K562 (cell line): ENCODE data around the gene OR6Y1. TPM values are rescaled to one million over a fixed set of nuclear protein-coding genes. Genes with fewer than 3 reads are reported as not detected.
A peak's percentile ranks its signal among the peaks of the same experiment; 100 is the strongest.

Experiments
- ATAC-seq: fragments of 200-7000 bp; cut with Tn5 transposase; 3 replicates; pipeline ENCODE4 v1.9.1; 2020; ENCODE audit warnings: moderate library complexity
- BruUV-seq: library from RNA; stranded (reverse); fragments of 400-500 nt; replicated peaks from 2 replicates; lab custom pipeline; 2021; lab: Mats Ljungman, UMichigan
- CTCF ChIA-PET: fragments of 300-600 bp; formaldehyde crosslinking; extraction: SDS; loops from one replicate; lab custom pipeline; 2021; ENCODE audit warnings: low intra/inter-chr PET ratio; lab: Yijun Ruan, JAX
- POLR2A ChIA-PET: fragments of 300-600, 350-650 bp; sonication (Branson Sonifier 250); formaldehyde crosslinking; extraction: SDS; loops from one replicate; lab custom pipeline; 2021; ENCODE audit warnings: antibody characterized with exemption, inconsistent platforms; lab: Yijun Ruan, JAX
- DNase-seq, 4 experiments: peaks; one replicate each; pipeline versions ENCODE4 v3.0.0 to v3.0.0-alpha.2; 2011 to 2018; ENCODE audit warnings: low spot score in 3 of 4, mixed read lengths in 3 of 4; ENCODE audit errors: extremely low read depth in 1 of 4
- FAIRE-seq: peaks from 2 replicates; lab custom pipeline; 2011; peaks lifted over from hg19 to GRCh38; lab: Jason Lieb, UNC
- H2AFZ ChIP-seq: 2 replicates; pipeline ENCODE4 v1.6.0; 2011; ENCODE audit warnings: low read depth, low read length, control low read depth, inconsistent platforms
- H3K27ac ChIP-seq: fragments of 200-600 bp; 3 replicates; pipeline ENCODE4 v1.8.0; 2011; ENCODE audit warnings: low read depth, mild to moderate bottlenecking, control low read depth, inconsistent platforms, low read length, moderate library complexity, mixed read lengths; ENCODE audit errors: extremely low read depth
- H3K27me3 ChIP-seq, 2 experiments: fragments of 300-600 bp in 1 of 2; 2 replicates in 1 of 2; 3 replicates in 1 of 2; pipeline versions ENCODE4 v1.6.0 to v1.8.0; 2011; ENCODE audit warnings: inconsistent platforms in 2 of 2, low read length in 2 of 2, mild to moderate bottlenecking in 1 of 2, mixed read lengths in 1 of 2, moderate library complexity in 1 of 2; ENCODE audit not compliant: control insufficient read depth in 2 of 2, insufficient read depth in 2 of 2
- H3K36me3 ChIP-seq: fragments of 300-600 bp; 3 replicates; pipeline ENCODE4 v1.8.0; 2011; ENCODE audit warnings: mild to moderate bottlenecking, low read length, inconsistent platforms; ENCODE audit not compliant: control insufficient read depth, insufficient read depth
- H3K4me1 ChIP-seq, 2 experiments: fragments of 200-600 bp in 1 of 2; replicated peaks in 1 of 2; 2 replicates in 1 of 2; 3 replicates in 1 of 2; pipeline versions ENCODE4 v1.5.1 to v1.8.0; 2011; ENCODE audit warnings: inconsistent platforms in 2 of 2, low read length in 2 of 2, mild to moderate bottlenecking in 1 of 2, mixed read lengths in 1 of 2, moderate library complexity in 1 of 2; ENCODE audit not compliant: control insufficient read depth in 2 of 2, insufficient read depth in 2 of 2
- H3K4me2 ChIP-seq: 2 replicates; pipeline ENCODE4 v1.6.1; 2011; ENCODE audit warnings: low read length, control low read depth, inconsistent platforms, mixed read lengths; ENCODE audit not compliant: insufficient read depth
- H3K4me3 ChIP-seq: fragments of 200-600 bp; sonication (generic), shearing (Covaris generic); 2 replicates; pipeline ENCODE4 v1.5.1; 2016; ENCODE audit warnings: control low read depth, inconsistent platforms
- H3K79me2 ChIP-seq: fragments of 200-600 bp; 3 replicates; pipeline ENCODE4 v1.8.0; 2011; ENCODE audit warnings: low read length, inconsistent platforms; ENCODE audit not compliant: control insufficient read depth, insufficient read depth
- H3K9ac ChIP-seq, 2 experiments: 2 replicates each; pipeline versions ENCODE4 v1.6.0 to v1.6.1; 2011; ENCODE audit warnings: low read depth in 2 of 2, low read length in 2 of 2, control low read depth in 1 of 2, inconsistent platforms in 1 of 2, mild to moderate bottlenecking in 1 of 2, mixed read lengths in 1 of 2; ENCODE audit not compliant: insufficient read depth in 1 of 2
- H3K9me1 ChIP-seq: one replicate; pipeline ENCODE4 v1.6.0; 2011; ENCODE audit warnings: inconsistent platforms, mild to moderate bottlenecking, low read length, moderate library complexity; ENCODE audit not compliant: control insufficient read depth, insufficient read depth
- H3K9me3 ChIP-seq: replicated peaks from 2 replicates; pipeline ENCODE4 v1.5.1; 2011; ENCODE audit warnings: low read depth, low read length, inconsistent platforms; ENCODE audit not compliant: control insufficient read depth, insufficient read depth
- H4K20me1 ChIP-seq: replicated peaks from 2 replicates; pipeline ENCODE4 v1.6.1; 2011; ENCODE audit warnings: low read length, inconsistent platforms, mixed read lengths; ENCODE audit not compliant: control insufficient read depth, insufficient read depth
- CBFA2T2 ChIP-seq: fragments of 450-650 bp; conservative IDR thresholded peaks from 2 replicates; pipeline ENCODE4 v1.6.1; 2017; ENCODE audit warnings: mild to moderate bottlenecking
- EZH2 ChIP-seq: IDR thresholded peaks from 2 replicates; pipeline ENCODE4 v1.6.1; 2012; ENCODE audit warnings: low read depth, mild to moderate bottlenecking, inconsistent platforms, low read length, borderline replicate concordance
- NFIC ChIP-seq: fragments of 450-650 bp; IDR thresholded peaks from 2 replicates; pipeline ENCODE4 v1.6.1; 2017; ENCODE audit warnings: mild to moderate bottlenecking, inconsistent platforms
- SNRNP70 ChIP-seq: fragments of 200-400 bp; formaldehyde crosslinking; optimal IDR thresholded peaks from 2 replicates; pipeline ENCODE3; 2017; ENCODE audit warnings: low read depth, low read length
- ZNF41 ChIP-seq: fragments of 250-450 bp; sonication (Bioruptor Pico); conservative IDR thresholded peaks from 2 replicates; pipeline ENCODE4 v1.4.0; 2020; ENCODE audit warnings: mild to moderate bottlenecking
- WGBS: fragments of 100-300 bp; shearing (Covaris generic); methylation state at CpG from one replicate; pipeline ENCODE4 v1.1.6; 2016; ENCODE audit warnings: low coverage, mixed read lengths; ENCODE audit not compliant: insufficient coverage; ENCODE audit errors: missing lambda C conversion rate; 5-methylcytosine and 5-hydroxymethylcytosine counted together
- in situ Hi-C: fragments of 300-500 bp; cut with MboI; formaldehyde crosslinking; loops from 4 replicates; pipeline ENCODE4 v1.15.0; 2018; ENCODE audit warnings: inconsistent platforms, mixed read lengths
- intact Hi-C: fragments of 100-400 bp; cut with micrococcal nuclease; formaldehyde crosslinking; loops from 2 replicates; pipeline ENCODE4 v1.14.2; 2022
- polyA plus RNA-seq, 8 experiments: library from polyadenylated mRNA; depleted of rRNA in 4 of 8; stranded (reverse) in 5 of 8; unstranded in 3 of 8; fragments of >200 nt; fragmentation: Nextera tagmentation in 2 of 8; fragmentation: Illumina TruSeq in 1 of 8; extraction: Ambion mirVana in 2 of 8; extraction: Trizol in 1 of 8; gene quantifications; 2 replicates each; pipeline versions ENCODE4 v1.2.1 to v1.2.3, GENCODE V29; 2011 to 2014; ENCODE audit warnings: inconsistent platforms in 1 of 8, missing spikeins in 1 of 8
- total RNA-seq, 7 experiments: library from RNA; depleted of rRNA in 6 of 7; stranded (reverse); fragments of >200 nt in 6 of 7; fragmentation: Illumina TruSeq in 2 of 7; extraction: Trizol in 2 of 7; gene quantifications; 2 replicates each; pipeline versions ENCODE4 v1.2.1 to v1.2.3, GENCODE V29; 2011 to 2021; ENCODE audit warnings: low replicate concordance in 1 of 7
- TF ChIP-seq, protein P1 (sequence below): sonication (generic); formaldehyde crosslinking; IDR thresholded peaks from 2 replicates; pipeline ENCODE4 v1.8.1; 2023; ENCODE audit warnings: mild to moderate bottlenecking, missing genetic modification reagents

OR6Y1 gene
- total and polyA plus RNA-seq, 9 of the 15 experiments (the other 6 are each of a cell fraction or from before 2014, with no cell fraction given), result not detected

DNA sequence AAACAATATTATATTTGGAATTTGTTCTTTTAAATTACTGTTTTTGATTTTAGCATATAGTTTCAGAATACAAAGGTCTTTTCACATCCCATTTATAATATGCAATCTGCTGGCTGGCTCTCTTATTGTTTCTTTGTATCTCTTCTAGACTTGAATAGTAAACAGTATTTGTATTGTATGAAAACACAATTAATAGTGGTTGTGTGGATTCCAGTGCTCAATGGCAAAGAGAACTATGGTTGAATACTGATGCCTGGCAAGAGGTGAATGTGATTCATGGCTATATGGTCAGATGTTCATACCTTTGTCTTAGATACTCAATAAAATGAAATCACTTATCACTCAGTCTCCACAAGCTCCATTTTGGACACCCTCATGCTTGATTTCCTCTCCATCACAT, 37.2 kb downstream of the OR6Y1 start:
- no peak overlapping the region for H3K4me2 ChIP-seq
- H3K27me3 ChIP-seq, result no peaks in the 10 kb centered on the region
- no peak overlapping the region for H3K27ac ChIP-seq
- H4K20me1 ChIP-seq, result no peaks in the 10 kb centered on the region
- no peaks in the 10 kb centered on the region for H3K4me1 ChIP-seq
- CTCF ChIA-PET, result no interaction called here
- H3K4me3 ChIP-seq, result no peak overlapping the region
- TF ChIP-seq SNRNP70, result no peak
- intact Hi-C loops, result no loop called here
- H3K79me2 ChIP-seq, result no peaks in the 10 kb centered on the region
- POLR2A ChIA-PET, result no interaction called here
- FAIRE-seq (no peak), ATAC-seq (no peak), DNase-seq (no peak)
- no peak overlapping the region for H3K9ac ChIP-seq
- no peaks in the 10 kb centered on the region for H3K9me1 ChIP-seq
- H3K36me3 ChIP-seq, result no peaks in the 10 kb centered on the region
- H3K9me3 ChIP-seq, result no peaks in the 10 kb centered on the region
- no TSS peak for BruUV-seq
- H2AFZ ChIP-seq, result no peak overlapping the region
- in situ Hi-C loops, result no loop called here

DNA sequence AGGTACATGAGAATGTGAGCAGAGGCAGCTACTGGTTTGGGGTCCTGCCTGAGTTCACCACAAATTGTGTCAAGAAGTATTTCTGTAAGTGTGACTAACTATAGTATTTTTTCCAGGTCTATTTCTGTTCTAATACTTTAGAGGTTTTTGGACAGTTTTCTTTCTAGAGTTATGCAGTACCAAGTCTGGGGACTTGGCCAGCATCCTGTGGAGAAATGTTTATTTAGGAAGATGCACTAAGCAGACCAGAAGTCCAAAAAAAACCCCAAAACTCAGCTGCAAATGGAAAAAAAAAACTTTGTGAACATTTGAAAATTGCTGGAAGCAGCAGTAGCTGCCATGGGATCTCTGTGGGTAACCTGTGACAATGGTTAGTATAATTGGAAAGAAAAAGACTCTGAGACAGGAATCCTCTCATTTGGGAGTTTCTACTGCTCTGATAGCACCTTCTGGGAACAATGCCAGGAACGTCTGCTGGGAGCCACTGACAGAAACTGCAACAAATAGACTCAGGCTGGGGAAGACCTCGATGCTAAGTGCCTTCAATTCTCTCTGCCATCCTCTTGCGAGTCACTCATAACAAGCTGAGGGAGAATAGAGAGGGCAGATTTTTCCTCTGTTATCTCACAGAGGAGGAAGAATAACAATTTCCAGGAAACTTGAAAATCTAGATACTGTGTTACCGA, 44.6 kb downstream of the OR6Y1 start:
- Histone ChIP-seq H3K27me3 (no peaks in the 10 kb centered on the region), H3K4me1 (no peaks in the 10 kb centered on the region), H3K9me3 (no peaks in the 10 kb centered on the region), H3K27ac (no peak overlapping the region), H3K79me2 (no peaks in the 10 kb centered on the region), H3K4me2 (no peak overlapping the region), H3K9ac (no peak overlapping the region), H2AFZ (no peak overlapping the region), H3K9me1 (no peaks in the 10 kb centered on the region), H3K4me3 (no peak overlapping the region), H4K20me1 (no peaks in the 10 kb centered on the region), H3K36me3 (no peaks in the 10 kb centered on the region)
- TF ChIP-seq CBFA2T2 (no peak), ZNF41 (no peak), NFIC (0 out of 2 replicates have a peak, but pooled peaks have one; percentile 20), EZH2 (no peak)
- TF ChIP-seq, protein P1, sequence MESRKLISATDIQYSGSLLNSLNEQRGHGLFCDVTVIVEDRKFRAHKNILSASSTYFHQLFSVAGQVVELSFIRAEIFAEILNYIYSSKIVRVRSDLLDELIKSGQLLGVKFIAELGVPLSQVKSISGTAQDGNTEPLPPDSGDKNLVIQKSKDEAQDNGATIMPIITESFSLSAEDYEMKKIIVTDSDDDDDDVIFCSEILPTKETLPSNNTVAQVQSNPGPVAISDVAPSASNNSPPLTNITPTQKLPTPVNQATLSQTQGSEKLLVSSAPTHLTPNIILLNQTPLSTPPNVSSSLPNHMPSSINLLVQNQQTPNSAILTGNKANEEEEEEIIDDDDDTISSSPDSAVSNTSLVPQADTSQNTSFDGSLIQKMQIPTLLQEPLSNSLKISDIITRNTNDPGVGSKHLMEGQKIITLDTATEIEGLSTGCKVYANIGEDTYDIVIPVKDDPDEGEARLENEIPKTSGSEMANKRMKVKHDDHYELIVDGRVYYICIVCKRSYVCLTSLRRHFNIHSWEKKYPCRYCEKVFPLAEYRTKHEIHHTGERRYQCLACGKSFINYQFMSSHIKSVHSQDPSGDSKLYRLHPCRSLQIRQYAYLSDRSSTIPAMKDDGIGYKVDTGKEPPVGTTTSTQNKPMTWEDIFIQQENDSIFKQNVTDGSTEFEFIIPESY (CRISPR knock-in tag), result no peak
- 0% methylated on average over 4 of the region's 4 CpGs for WGBS
- intact Hi-C loops, result no loop called here
- CTCF ChIA-PET, result no interaction called here
- in situ Hi-C loops, result no loop called here
- no TSS peak for BruUV-seq
- FAIRE-seq, result no peak
- DNase-seq, result peak in 1 of 4 experiments; percentile 14
- ATAC-seq, result no peak
- POLR2A ChIA-PET, result no interaction called here
